CD14-positive monocyte (primary cell): ENCODE results near the gene STX11. TPM values are rescaled to one million over a fixed set of nuclear protein-coding genes. Genes with fewer than 3 reads are reported as not detected.

ENCODE experiments used
- DNase-seq, 3 donors: peaks; one replicate each; pipeline ENCODE4 v3.0.0-alpha.2; 2011 to 2022
- H2AFZ ChIP-seq: 2 replicates; pipeline ENCODE4 v1.6.0; 2012; ENCODE audit warnings: mild to moderate bottlenecking, low read depth, low read length, inconsistent platforms; ENCODE audit not compliant: insufficient read depth, poor library complexity, severe bottlenecking
- H3K27ac ChIP-seq, 2 donors: 1 replicate in 1 of 2; 2 replicates in 1 of 2; pipeline ENCODE4 v1.5.1; 2012 to 2013; ENCODE audit warnings: low read length in 2 of 2, control low read depth in 1 of 2, inconsistent platforms in 1 of 2, low read depth in 1 of 2, mild to moderate bottlenecking in 1 of 2
- H3K27me3 ChIP-seq, 2 donors: one replicate each; pipeline versions ENCODE4 v1.6.0 to v1.6.1; 2011 to 2013; ENCODE audit warnings: low read length in 2 of 2; ENCODE audit not compliant: control insufficient read depth in 2 of 2, insufficient read depth in 2 of 2
- H3K36me3 ChIP-seq, 2 donors: replicated peaks in 1 of 2; 1 replicate in 1 of 2; 2 replicates in 1 of 2; pipeline versions ENCODE4 v1.5.1 to v1.6.1; 2012 to 2013; ENCODE audit warnings: low read length in 2 of 2, control low read depth in 1 of 2, inconsistent platforms in 1 of 2, mild to moderate bottlenecking in 1 of 2; ENCODE audit not compliant: insufficient read depth in 2 of 2, control insufficient read depth in 1 of 2
- H3K4me1 ChIP-seq, 2 donors: 1 replicate in 1 of 2; 2 replicates in 1 of 2; pipeline versions ENCODE4 v1.5.1 to v1.6.1; 2012 to 2013; ENCODE audit warnings: low read length in 2 of 2, control low read depth in 1 of 2, inconsistent platforms in 1 of 2, mild to moderate bottlenecking in 1 of 2, moderate library complexity in 1 of 2; ENCODE audit not compliant: insufficient read depth in 2 of 2, control insufficient read depth in 1 of 2
- H3K4me2 ChIP-seq: replicated peaks from 2 replicates; pipeline ENCODE3; 2012; ENCODE audit warnings: low read length, moderate library complexity, mild to moderate bottlenecking; ENCODE audit not compliant: poor library complexity, severe bottlenecking; ENCODE audit errors: extremely low read depth
- H3K4me3 ChIP-seq, 3 experiments: fragments of 200-600 bp in 1 of 3; sonication (generic) in 1 of 3; replicated peaks in 1 of 3; 1 replicate in 2 of 3; 2 replicates in 1 of 3; pipeline ENCODE4 v1.5.1; 2011 to 2013; ENCODE audit warnings: low read length in 3 of 3, mild to moderate bottlenecking in 3 of 3, control low read depth in 2 of 3, low read depth in 2 of 3, inconsistent platforms in 1 of 3, moderate library complexity in 1 of 3
- H3K79me2 ChIP-seq: 2 replicates; pipeline ENCODE4 v1.6.0; 2012; ENCODE audit warnings: mild to moderate bottlenecking, control low read depth, inconsistent platforms, low read length, moderate library complexity; ENCODE audit not compliant: insufficient read depth
- H3K9ac ChIP-seq: 2 replicates; pipeline ENCODE4 v1.6.0; 2017; ENCODE audit warnings: low read length, mild to moderate bottlenecking; ENCODE audit not compliant: insufficient read depth, poor library complexity, severe bottlenecking
- H3K9me3 ChIP-seq, 2 donors: replicated peaks in 1 of 2; 1 replicate in 1 of 2; 2 replicates in 1 of 2; pipeline versions ENCODE4 v1.5.1 to v1.6.1; 2012 to 2013; ENCODE audit warnings: low read length in 2 of 2, control low read depth in 1 of 2; ENCODE audit not compliant: control insufficient read depth in 1 of 2, insufficient read depth in 1 of 2
- H4K20me1 ChIP-seq: 2 replicates; pipeline ENCODE4 v1.6.0; 2012; ENCODE audit warnings: mild to moderate bottlenecking, low read length, control low read depth, moderate library complexity; ENCODE audit not compliant: insufficient read depth
- H3K27ac Mint-ChIP-seq, 7 donors: one replicate each; pipeline ENCODE4 v1.8.0; 2020; ENCODE audit warnings: mild to moderate bottlenecking in 7 of 7, mixed read lengths in 7 of 7, moderate library complexity in 6 of 7, inconsistent platforms in 2 of 7
- H3K27me3 Mint-ChIP-seq, 3 donors: one replicate each; pipeline ENCODE4 v1.8.0; 2021 to 2022; ENCODE audit warnings: low read depth in 3 of 3, mild to moderate bottlenecking in 3 of 3, mixed read lengths in 3 of 3, moderate library complexity in 3 of 3, inconsistent platforms in 1 of 3
- H3K36me3 Mint-ChIP-seq, 2 donors: one replicate each; pipeline ENCODE4 v1.8.0; 2020; ENCODE audit warnings: mixed read lengths in 2 of 2, inconsistent platforms in 1 of 2, mild to moderate bottlenecking in 1 of 2
- H3K4me1 Mint-ChIP-seq: one replicate; pipeline ENCODE4 v1.8.0; 2020; ENCODE audit warnings: mild to moderate bottlenecking, mixed read lengths
- H3K4me3 Mint-ChIP-seq, 2 donors: one replicate each; pipeline ENCODE4 v1.8.0; 2020; ENCODE audit warnings: mild to moderate bottlenecking in 2 of 2, mixed read lengths in 2 of 2, moderate library complexity in 1 of 2
- H3K9me3 Mint-ChIP-seq, 7 donors: one replicate each; pipeline ENCODE4 v1.8.0; 2020 to 2022; ENCODE audit warnings: mixed read lengths in 7 of 7, mild to moderate bottlenecking in 6 of 7, moderate library complexity in 6 of 7, inconsistent platforms in 2 of 7
- WGBS: methylation state at CpG from one replicate; pipeline ENCODE4 v1.1.5; 2013; ENCODE audit warnings: missing lambda C conversion rate; ENCODE audit not compliant: insufficient coverage; 5-methylcytosine and 5-hydroxymethylcytosine counted together
- intact Hi-C, 2 donors: fragments of 100-400 bp; cut with micrococcal nuclease; formaldehyde crosslinking; loops; one replicate each; pipeline versions ENCODE4 v1.15.0 to v1.15.1; 2023
- polyA minus RNA-seq: library from RNA; depleted of rRNA, polyadenylated mRNA; stranded (reverse); fragments of >200 nt; gene quantifications from 2 replicates; pipeline ENCODE4 v1.2.3, GENCODE V29; 2012
- polyA plus RNA-seq, 3 donors: library from polyadenylated mRNA; depleted of rRNA in 1 of 3; unstranded in 2 of 3; stranded (reverse) in 1 of 3; fragments of 300-500 nt in 2 of 3; fragments of >200 nt in 1 of 3; fragmentation: Illumina TruSeq in 2 of 3; gene quantifications; 1 replicate in 2 of 3; 2 replicates in 1 of 3; pipeline ENCODE4 v1.2.3, GENCODE V29; 2012 to 2021
- total RNA-seq, 12 experiments: library from RNA in 1 of 12; stranded (reverse) in 1 of 12; fragments of 120-200 nt in 1 of 12; gene quantifications; one replicate each; pipeline ENCODE4 v1.2.4 and lab custom pipeline; 2013 to 2026; ENCODE audit warnings: mixed read lengths in 6 of 12, inconsistent platforms in 1 of 12
- TF ChIP-seq, protein P1 (sequence below): fragments of 200-600 bp; IDR thresholded peaks from one replicate; pipeline ENCODE4 v1.8.0; 2022; ENCODE audit warnings: antibody characterized with exemption, mild to moderate bottlenecking

STX11 gene
- total RNA-seq (2013) = 141 TPM
- 100 to 1,000 TPM; 276 to 372 (median 367) TPM for polyA plus RNA-seq
- 263 and 389 TPM in 2 replicates for polyA minus RNA-seq
- total RNA-seq (lab: John Stamatoyannopoulos, UW) = 338 to 961 (median 589) reads per million in 11 experiments

DNA sequence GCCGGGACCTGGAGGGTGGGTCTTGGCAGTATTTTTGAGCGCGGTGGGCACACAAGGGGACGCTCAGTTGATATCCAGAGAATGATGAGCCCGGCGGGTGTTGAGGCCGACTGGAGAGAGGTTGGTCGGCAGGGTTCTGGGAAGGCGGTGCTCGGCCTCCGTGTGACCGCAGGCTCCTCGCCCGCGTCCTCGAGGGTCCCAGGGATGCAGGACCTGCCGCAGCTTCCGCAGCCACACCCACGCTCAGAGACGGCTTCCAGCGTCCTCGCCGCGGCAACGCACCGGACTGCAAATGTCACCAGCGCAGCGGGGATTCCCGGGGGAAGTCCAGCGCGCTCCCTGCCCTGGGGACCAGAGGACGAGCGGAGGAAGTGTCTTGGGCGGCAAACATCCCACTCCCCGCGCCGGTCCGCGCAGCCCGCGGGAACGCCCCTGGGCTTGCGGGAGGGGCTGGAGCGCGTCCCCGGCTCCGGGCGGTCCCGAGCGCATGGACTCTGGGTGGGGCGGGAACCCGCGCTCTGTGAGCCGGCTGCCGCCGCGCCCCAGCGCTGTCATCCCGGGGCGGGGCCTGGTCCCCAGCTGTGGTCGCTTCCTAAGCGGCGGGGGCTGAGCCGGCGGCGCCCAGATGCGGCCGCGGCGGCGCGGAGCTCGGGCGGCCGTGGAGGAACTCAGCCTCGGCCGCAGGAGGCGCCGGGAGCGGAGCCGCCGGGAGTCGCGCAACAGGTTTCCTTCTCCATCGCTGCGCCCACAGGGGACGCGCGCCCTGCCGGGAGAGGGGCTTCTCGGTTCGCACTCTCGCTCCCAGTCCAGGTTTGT, at the start of gene STX11:
Gene STX11, plus strand, starts transcription at position 624 of the 816 bp plus-strand sequence. CDS start 36,111 bp downstream, outside the sequence.
- peak within 1 kb of the TSS; percentile 99 to 100 (median 99) for H3K27ac Mint-ChIP-seq
- WGBS = under 1% methylated on average over 89 of the region's 93 CpGs
- Histone ChIP-seq H3K27ac (peak within 1 kb of the TSS; percentile 96 to 99), H3K79me2 (peaks cover 47% of the 10 kb centered on the region), H3K9me3 (no peaks in the 10 kb centered on the region), H2AFZ (peak within 1 kb of the TSS; percentile 63), H3K36me3 (peaks cover 10 to 21% of the 10 kb centered on the region in 2 donors), H3K4me1 (peaks cover 43 to 44% of the 10 kb centered on the region in 2 donors), H4K20me1 (peaks cover 43% of the 10 kb centered on the region), H3K4me3 (peak within 1 kb of the TSS; percentile 88 to 99 (median 90)), H3K27me3 (no peaks in the 10 kb centered on the region), H3K4me2 (peak within 1 kb of the TSS; percentile 92), H3K9ac (peak within 1 kb of the TSS; percentile 92)
- H3K9me3 Mint-ChIP-seq = peaks cover 0 to 2% (median 0%) of the 10 kb centered on the region in 7 donors
- intact Hi-C loops = loop anchor here (5.0 to 10.0 kb wide), 5 partner anchors 32 to 205 kb away; partner anchors contain the start of gene SF3B5 (in 2 of the 2)
- H3K36me3 Mint-ChIP-seq = peaks cover 38 to 42% of the 10 kb centered on the region in 2 donors
- H3K4me1 Mint-ChIP-seq = peaks cover 47% of the 10 kb centered on the region
- peaks cover 0 to 3% (median 1%) of the 10 kb centered on the region in 3 donors for H3K27me3 Mint-ChIP-seq
- H3K4me3 Mint-ChIP-seq = peak within 1 kb of the TSS; percentile 95 to 97
- DNase-seq = peak; percentile 91 to 99 (median 95)
- TF ChIP-seq, protein P1, sequence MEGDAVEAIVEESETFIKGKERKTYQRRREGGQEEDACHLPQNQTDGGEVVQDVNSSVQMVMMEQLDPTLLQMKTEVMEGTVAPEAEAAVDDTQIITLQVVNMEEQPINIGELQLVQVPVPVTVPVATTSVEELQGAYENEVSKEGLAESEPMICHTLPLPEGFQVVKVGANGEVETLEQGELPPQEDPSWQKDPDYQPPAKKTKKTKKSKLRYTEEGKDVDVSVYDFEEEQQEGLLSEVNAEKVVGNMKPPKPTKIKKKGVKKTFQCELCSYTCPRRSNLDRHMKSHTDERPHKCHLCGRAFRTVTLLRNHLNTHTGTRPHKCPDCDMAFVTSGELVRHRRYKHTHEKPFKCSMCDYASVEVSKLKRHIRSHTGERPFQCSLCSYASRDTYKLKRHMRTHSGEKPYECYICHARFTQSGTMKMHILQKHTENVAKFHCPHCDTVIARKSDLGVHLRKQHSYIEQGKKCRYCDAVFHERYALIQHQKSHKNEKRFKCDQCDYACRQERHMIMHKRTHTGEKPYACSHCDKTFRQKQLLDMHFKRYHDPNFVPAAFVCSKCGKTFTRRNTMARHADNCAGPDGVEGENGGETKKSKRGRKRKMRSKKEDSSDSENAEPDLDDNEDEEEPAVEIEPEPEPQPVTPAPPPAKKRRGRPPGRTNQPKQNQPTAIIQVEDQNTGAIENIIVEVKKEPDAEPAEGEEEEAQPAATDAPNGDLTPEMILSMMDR = no peak

GRCh38 chr6:144103026-144103563, 47.2 kb upstream of the STX11 start:
- WGBS = no CpG with 5 or more reads among the region's 4 CpGs
- Histone ChIP-seq H3K4me3 (no peak overlapping the region), H3K4me2 (no peak overlapping the region), H4K20me1 (no peaks in the 10 kb centered on the region), H3K27ac (no peak overlapping the region), H2AFZ (no peak overlapping the region), H3K36me3 (no peaks in the 10 kb centered on the region), H3K9me3 (no peaks in the 10 kb centered on the region), H3K9ac (no peak overlapping the region), H3K27me3 (no peaks in the 10 kb centered on the region), H3K79me2 (no peaks in the 10 kb centered on the region), H3K4me1 (no peaks in the 10 kb centered on the region)
- no peak overlapping the region for H3K4me3 Mint-ChIP-seq
- peaks cover 0 to 2% (median 0%) of the 10 kb centered on the region in 3 donors for H3K27me3 Mint-ChIP-seq
- H3K9me3 Mint-ChIP-seq = no peaks in the 10 kb centered on the region
- no peaks in the 10 kb centered on the region for H3K36me3 Mint-ChIP-seq
- H3K4me1 Mint-ChIP-seq = peaks cover 3% of the 10 kb centered on the region
- no peak for DNase-seq
- H3K27ac Mint-ChIP-seq = no peak overlapping the region
- intact Hi-C loops = loop anchor here in 1 of 2 donors (10.0 kb wide), 1 partner anchor 382 kb away; no protein-coding TSS in a partner anchor
- TF ChIP-seq, protein P1 = no peak
